GM19467 (cell line): ENCODE data around the gene RTN4RL2.

ENCODE experiments used
- ATAC-seq: cut with Tn5 transposase; IDR thresholded peaks from one replicate; pipeline ENCODE4 v1.9.1; 2021; ENCODE audit warnings: mild to moderate bottlenecking, moderate library complexity; ENCODE audit not compliant: unreplicated experiment

RTN4RL2 gene

GRCh38 chr11:57479911-57480310, 19.6 kb downstream of the RTN4RL2 start:
- no peak for ATAC-seq

- ATAC-seq, result no peak
Observed at GRCh38 chr11:57480409-57481137, 20.2 kb downstream of the RTN4RL2 start.

GRCh38 chr11:57481315-57481714, 21.0 kb downstream of the RTN4RL2 start:
- ATAC-seq, result no peak

GRCh38 chr11:57481915-57482781, 21.8 kb downstream of the RTN4RL2 start:
- no peak for ATAC-seq

- no peak for ATAC-seq
Observed at GRCh38 chr11:57482782-57483561, 22.6 kb downstream of the RTN4RL2 start.

- ATAC-seq, result no peak
Observed at GRCh38 chr11:57483562-57483918, 23.2 kb downstream of the RTN4RL2 start.

- peak; percentile 47 for ATAC-seq
Observed at GRCh38 chr11:57484141-57484710, 23.9 kb downstream of the RTN4RL2 start.

- no peak for ATAC-seq
Observed at GRCh38 chr11:57485217-57485990, 25.1 kb downstream of the RTN4RL2 start.

GRCh38 chr11:57487021-57487778, 26.9 kb downstream of the RTN4RL2 start:
- ATAC-seq, result no peak

- no peak for ATAC-seq
Observed at GRCh38 chr11:57487920-57488659, 27.8 kb downstream of the RTN4RL2 start.

- no peak for ATAC-seq
Observed at GRCh38 chr11:57490456-57491248, 30.3 kb downstream of the RTN4RL2 start.

GRCh38 chr11:57491371-57492061, 31.2 kb downstream of the RTN4RL2 start:
- no peak for ATAC-seq

GRCh38 chr11:57493507-57494503, 33.5 kb downstream of the RTN4RL2 start:
- no peak for ATAC-seq

GRCh38 chr11:57496109-57496820, 35.9 kb downstream of the RTN4RL2 start:
- no peak for ATAC-seq
